HUES48 (cell line): ENCODE measurements around the gene CMTM5.
"Not testable (repeated sequence)": the region's sequence is repeated elsewhere in the genome, so short reads cannot be mapped to it uniquely, and the experiment has no call there.

Experiments used
- H3K27ac ChIP-seq: one replicate; pipeline ENCODE4 v1.7.0; 2013; ENCODE audit warnings: low read depth, low read length, inconsistent platforms
- H3K27me3 ChIP-seq: 2 replicates; pipeline ENCODE4 v1.6.1; 2013; ENCODE audit warnings: mild to moderate bottlenecking, low read length; ENCODE audit not compliant: control insufficient read depth, insufficient read depth
- H3K36me3 ChIP-seq: 2 replicates; pipeline ENCODE4 v1.6.1; 2013; ENCODE audit warnings: low read length; ENCODE audit not compliant: control insufficient read depth, insufficient read depth
- H3K4me1 ChIP-seq: 2 replicates; pipeline ENCODE4 v1.6.1; 2013; ENCODE audit warnings: mild to moderate bottlenecking, low read length; ENCODE audit not compliant: control insufficient read depth, insufficient read depth
- H3K4me3 ChIP-seq: 2 replicates; pipeline ENCODE4 v1.5.1; 2013; ENCODE audit warnings: mild to moderate bottlenecking, low read depth, low read length
- H3K9ac ChIP-seq: 2 replicates; pipeline ENCODE4 v1.6.1; 2013; ENCODE audit warnings: mild to moderate bottlenecking, low read depth, low read length, moderate library complexity
- H3K9me3 ChIP-seq: 2 replicates; pipeline ENCODE4 v1.6.1; 2013; ENCODE audit warnings: low read length; ENCODE audit not compliant: control insufficient read depth, insufficient read depth

The CMTM5 gene

GRCh38 chr14:23419646-23420045, 42.8 kb downstream of the CMTM5 start:
- H3K4me3 ChIP-seq, H3K27ac ChIP-seq, H3K9me3 ChIP-seq, H3K4me1 ChIP-seq, H3K27me3 ChIP-seq, H3K9ac ChIP-seq, H3K36me3 ChIP-seq: not testable (repeated sequence)

- Histone ChIP-seq H3K4me1 (no peaks in the 10 kb centered on the region), H3K27me3 (no peaks in the 10 kb centered on the region)
Measured at GRCh38 chr14:23421594-23421993, 44.7 kb downstream of the CMTM5 start.

GRCh38 chr14:23423657-23424056, 46.8 kb downstream of the CMTM5 start:
- Histone ChIP-seq H3K4me1 (no peaks in the 10 kb centered on the region), H3K9ac (no peak overlapping the region), H3K27ac (no peak overlapping the region), H3K36me3 (no peaks in the 10 kb centered on the region), H3K27me3 (no peaks in the 10 kb centered on the region), H3K4me3 (no peak overlapping the region), H3K9me3 (no peaks in the 10 kb centered on the region)

More at GRCh38 chr14:23421594-23421993, 44.7 kb downstream of the CMTM5 start:
- no peaks in the 10 kb centered on the region for H3K36me3 ChIP-seq
- H3K27ac ChIP-seq, result no peak overlapping the region
- H3K9ac ChIP-seq, result no peak overlapping the region
- H3K4me3 ChIP-seq, result no peak overlapping the region
- H3K9me3 ChIP-seq, result no peaks in the 10 kb centered on the region

- Histone ChIP-seq H3K27me3 (no peaks in the 10 kb centered on the region), H3K4me1 (no peaks in the 10 kb centered on the region), H3K9me3 (no peaks in the 10 kb centered on the region), H3K36me3 (no peaks in the 10 kb centered on the region), H3K27ac (no peak overlapping the region), H3K4me3 (no peak overlapping the region), H3K9ac (no peak overlapping the region)
Measured at GRCh38 chr14:23425169-23425568, 48.3 kb downstream of the CMTM5 start.

GRCh38 chr14:23425798-23426197, 49.0 kb downstream of the CMTM5 start:
- not testable (repeated sequence) for H3K4me3 ChIP-seq, H3K9ac ChIP-seq, H3K4me1 ChIP-seq, H3K36me3 ChIP-seq, H3K27ac ChIP-seq, H3K9me3 ChIP-seq, H3K27me3 ChIP-seq

- Histone ChIP-seq H3K27ac (no peak overlapping the region), H3K9ac (no peak overlapping the region), H3K9me3 (no peaks in the 10 kb centered on the region), H3K4me1 (no peaks in the 10 kb centered on the region), H3K27me3 (no peaks in the 10 kb centered on the region), H3K36me3 (no peaks in the 10 kb centered on the region), H3K4me3 (no peak overlapping the region)
Measured at GRCh38 chr14:23428686-23429495, 52.0 kb downstream of the CMTM5 start.
